ENCODE measurements around the gene LAD1.

- TF ChIP-seq CTCF (IDR thresholded peaks at IDR 0.05; ENCODE audit: poor library complexity) (no peak), EZH2 (IDR thresholded peaks at IDR 0.05; ENCODE audit: borderline replicate concordance) (no peak)
These were observed 64.6 kb downstream of the LAD1 start for GRCh38 chr1:201334325-201335173.

Measured in hepatocyte (in vitro differentiated cells).